ENCODE measurements around the gene OBSL1. TPM values are rescaled to one million over a fixed set of nuclear protein-coding genes. Genes with fewer than 3 reads are reported as not detected.
A peak's percentile ranks its signal among the peaks of the same experiment; 100 is the strongest.

Gene OBSL1
- total RNA-seq, 1 experiment from 2014 or later, result 69.0 TPM

- DNase-seq (ENCODE audit: low read depth), result no peak
These were observed 5.9 kb downstream of the OBSL1 start for GRCh38 chr2:219565130-219566080.

- DNase-seq (ENCODE audit: low read depth), result no peak
These were observed 7.9 kb downstream of the OBSL1 start for GRCh38 chr2:219563271-219563928.

GRCh38 chr2:219562049-219563020, 9.0 kb downstream of the OBSL1 start:
- no peak for DNase-seq (ENCODE audit: low read depth)

- no peak for DNase-seq (ENCODE audit: low read depth)
These were observed 9.9 kb downstream of the OBSL1 start for GRCh38 chr2:219561179-219562048.

- no peak for DNase-seq (ENCODE audit: low read depth)
These were observed 10.5 kb downstream of the OBSL1 start for GRCh38 chr2:219560893-219561178.

- no peak for DNase-seq (ENCODE audit: low read depth)
These were observed 11.1 kb downstream of the OBSL1 start for GRCh38 chr2:219560037-219560892.

- DNase-seq (ENCODE audit: low read depth), result no peak
These were observed 12.0 kb downstream of the OBSL1 start for GRCh38 chr2:219559156-219559915.

GRCh38 chr2:219557791-219558785, 13.3 kb downstream of the OBSL1 start:
- peak; percentile 23 for DNase-seq (ENCODE audit: low read depth)

- DNase-seq (ENCODE audit: low read depth), result no peak
These were observed 14.0 kb downstream of the OBSL1 start for GRCh38 chr2:219557320-219557719.

- no peak for DNase-seq (ENCODE audit: low read depth)
These were observed 14.9 kb downstream of the OBSL1 start for GRCh38 chr2:219556413-219556812.

- no peak for DNase-seq (ENCODE audit: low read depth)
These were observed 15.4 kb downstream of the OBSL1 start for GRCh38 chr2:219555956-219556355.

GRCh38 chr2:219554350-219554749, 17.0 kb downstream of the OBSL1 start:
- DNase-seq (ENCODE audit: low read depth), result no peak

- no peak for DNase-seq (ENCODE audit: low read depth)
These were observed 17.8 kb downstream of the OBSL1 start for GRCh38 chr2:219553463-219553963.

- DNase-seq (ENCODE audit: low read depth), result no peak
These were observed 18.2 kb downstream of the OBSL1 start for GRCh38 chr2:219553168-219553417.

GRCh38 chr2:219552382-219553167, 18.8 kb downstream of the OBSL1 start:
- DNase-seq (ENCODE audit: low read depth), result peak; percentile 74

- DNase-seq (ENCODE audit: low read depth), result peak; percentile 66
These were observed 19.6 kb downstream of the OBSL1 start for GRCh38 chr2:219551441-219552381.
